CD14-positive monocyte (primary cell): Measurements from ENCODE around the gene KIF1B. TPM values are rescaled to one million over a fixed set of nuclear protein-coding genes. Genes with fewer than 3 reads are reported as not detected.

Experiments used
- DNase-seq, 3 donors: peaks; one replicate each; pipeline ENCODE4 v3.0.0-alpha.2; 2011 to 2022
- H2AFZ ChIP-seq: 2 replicates; pipeline ENCODE4 v1.6.0; 2012; ENCODE audit warnings: mild to moderate bottlenecking, low read depth, low read length, inconsistent platforms; ENCODE audit not compliant: insufficient read depth, poor library complexity, severe bottlenecking
- H3K27ac ChIP-seq, 2 donors: 1 replicate in 1 of 2; 2 replicates in 1 of 2; pipeline ENCODE4 v1.5.1; 2012 to 2013; ENCODE audit warnings: low read length in 2 of 2, control low read depth in 1 of 2, inconsistent platforms in 1 of 2, low read depth in 1 of 2, mild to moderate bottlenecking in 1 of 2
- H3K27me3 ChIP-seq, 2 donors: one replicate each; pipeline versions ENCODE4 v1.6.0 to v1.6.1; 2011 to 2013; ENCODE audit warnings: low read length in 2 of 2; ENCODE audit not compliant: control insufficient read depth in 2 of 2, insufficient read depth in 2 of 2
- H3K36me3 ChIP-seq, 2 donors: replicated peaks in 1 of 2; 1 replicate in 1 of 2; 2 replicates in 1 of 2; pipeline versions ENCODE4 v1.5.1 to v1.6.1; 2012 to 2013; ENCODE audit warnings: low read length in 2 of 2, control low read depth in 1 of 2, inconsistent platforms in 1 of 2, mild to moderate bottlenecking in 1 of 2; ENCODE audit not compliant: insufficient read depth in 2 of 2, control insufficient read depth in 1 of 2
- H3K4me1 ChIP-seq, 2 donors: 1 replicate in 1 of 2; 2 replicates in 1 of 2; pipeline versions ENCODE4 v1.5.1 to v1.6.1; 2012 to 2013; ENCODE audit warnings: low read length in 2 of 2, control low read depth in 1 of 2, inconsistent platforms in 1 of 2, mild to moderate bottlenecking in 1 of 2, moderate library complexity in 1 of 2; ENCODE audit not compliant: insufficient read depth in 2 of 2, control insufficient read depth in 1 of 2
- H3K4me2 ChIP-seq: replicated peaks from 2 replicates; pipeline ENCODE3; 2012; ENCODE audit warnings: low read length, moderate library complexity, mild to moderate bottlenecking; ENCODE audit not compliant: poor library complexity, severe bottlenecking; ENCODE audit errors: extremely low read depth
- H3K4me3 ChIP-seq, 3 experiments: fragments of 200-600 bp in 1 of 3; sonication (generic) in 1 of 3; replicated peaks in 1 of 3; 1 replicate in 2 of 3; 2 replicates in 1 of 3; pipeline ENCODE4 v1.5.1; 2011 to 2013; ENCODE audit warnings: low read length in 3 of 3, mild to moderate bottlenecking in 3 of 3, control low read depth in 2 of 3, low read depth in 2 of 3, inconsistent platforms in 1 of 3, moderate library complexity in 1 of 3
- H3K79me2 ChIP-seq: 2 replicates; pipeline ENCODE4 v1.6.0; 2012; ENCODE audit warnings: mild to moderate bottlenecking, control low read depth, inconsistent platforms, low read length, moderate library complexity; ENCODE audit not compliant: insufficient read depth
- H3K9ac ChIP-seq: 2 replicates; pipeline ENCODE4 v1.6.0; 2017; ENCODE audit warnings: low read length, mild to moderate bottlenecking; ENCODE audit not compliant: insufficient read depth, poor library complexity, severe bottlenecking
- H3K9me3 ChIP-seq, 2 donors: replicated peaks in 1 of 2; 1 replicate in 1 of 2; 2 replicates in 1 of 2; pipeline versions ENCODE4 v1.5.1 to v1.6.1; 2012 to 2013; ENCODE audit warnings: low read length in 2 of 2, control low read depth in 1 of 2; ENCODE audit not compliant: control insufficient read depth in 1 of 2, insufficient read depth in 1 of 2
- H4K20me1 ChIP-seq: 2 replicates; pipeline ENCODE4 v1.6.0; 2012; ENCODE audit warnings: mild to moderate bottlenecking, low read length, control low read depth, moderate library complexity; ENCODE audit not compliant: insufficient read depth
- H3K27ac Mint-ChIP-seq, 7 donors: one replicate each; pipeline ENCODE4 v1.8.0; 2020; ENCODE audit warnings: mild to moderate bottlenecking in 7 of 7, mixed read lengths in 7 of 7, moderate library complexity in 6 of 7, inconsistent platforms in 2 of 7
- H3K27me3 Mint-ChIP-seq, 3 donors: one replicate each; pipeline ENCODE4 v1.8.0; 2021 to 2022; ENCODE audit warnings: low read depth in 3 of 3, mild to moderate bottlenecking in 3 of 3, mixed read lengths in 3 of 3, moderate library complexity in 3 of 3, inconsistent platforms in 1 of 3
- H3K36me3 Mint-ChIP-seq, 2 donors: one replicate each; pipeline ENCODE4 v1.8.0; 2020; ENCODE audit warnings: mixed read lengths in 2 of 2, inconsistent platforms in 1 of 2, mild to moderate bottlenecking in 1 of 2
- H3K4me1 Mint-ChIP-seq: one replicate; pipeline ENCODE4 v1.8.0; 2020; ENCODE audit warnings: mild to moderate bottlenecking, mixed read lengths
- H3K4me3 Mint-ChIP-seq, 2 donors: one replicate each; pipeline ENCODE4 v1.8.0; 2020; ENCODE audit warnings: mild to moderate bottlenecking in 2 of 2, mixed read lengths in 2 of 2, moderate library complexity in 1 of 2
- H3K9me3 Mint-ChIP-seq, 7 donors: one replicate each; pipeline ENCODE4 v1.8.0; 2020 to 2022; ENCODE audit warnings: mixed read lengths in 7 of 7, mild to moderate bottlenecking in 6 of 7, moderate library complexity in 6 of 7, inconsistent platforms in 2 of 7
- CTCF ChIP-seq: fragments of 200-600 bp; IDR thresholded peaks from one replicate; pipeline ENCODE4 v1.8.0; 2022; ENCODE audit warnings: antibody characterized with exemption, mild to moderate bottlenecking
- WGBS: methylation state at CpG from one replicate; pipeline ENCODE4 v1.1.5; 2013; ENCODE audit warnings: missing lambda C conversion rate; ENCODE audit not compliant: insufficient coverage; 5-methylcytosine and 5-hydroxymethylcytosine counted together
- intact Hi-C, 2 donors: fragments of 100-400 bp; cut with micrococcal nuclease; formaldehyde crosslinking; loops; one replicate each; pipeline versions ENCODE4 v1.15.0 to v1.15.1; 2023
- polyA plus RNA-seq, 3 donors: library from polyadenylated mRNA; depleted of rRNA in 1 of 3; unstranded in 2 of 3; stranded (reverse) in 1 of 3; fragments of 300-500 nt in 2 of 3; fragments of >200 nt in 1 of 3; fragmentation: Illumina TruSeq in 2 of 3; gene quantifications; 1 replicate in 2 of 3; 2 replicates in 1 of 3; pipeline ENCODE4 v1.2.3, GENCODE V29; 2012 to 2021

KIF1B gene
- polyA plus RNA-seq, 3 donors: 3.0 to 7.0 (median 3.3) TPM

GRCh38 chr1:10287023-10287645 lies 76.8 kb downstream of the KIF1B start:
- no peak for DNase-seq

GRCh38 chr1:10288029-10288615 lies 77.8 kb downstream of the KIF1B start:
- Histone ChIP-seq H3K9ac (no peak overlapping the region), H3K27me3 (no peaks in the 10 kb centered on the region), H3K27ac (no peak overlapping the region), H2AFZ (no peak overlapping the region), H4K20me1 (no peaks in the 10 kb centered on the region), H3K4me2 (no peak overlapping the region), H3K4me1 (no peaks in the 10 kb centered on the region), H3K36me3 (peaks cover 41 to 98% of the 10 kb centered on the region in 2 donors), H3K4me3 (no peak overlapping the region), H3K9me3 (no peaks in the 10 kb centered on the region), H3K79me2 (no peaks in the 10 kb centered on the region)
- Mint-ChIP-seq H3K27me3 (no peaks in the 10 kb centered on the region), H3K4me3 (no peak overlapping the region), H3K27ac (no peak overlapping the region), H3K4me1 (no peaks in the 10 kb centered on the region), H3K9me3 (no peaks in the 10 kb centered on the region), H3K36me3 (peaks cover 61 to 83% of the 10 kb centered on the region in 2 donors)
- WGBS: 100% methylated on average over 2 of the region's 3 CpGs
- TF ChIP-seq CTCF: no peak
- DNase-seq: no peak
- intact Hi-C loops: no loop called here

More at GRCh38 chr1:10287023-10287645, 76.8 kb downstream of the KIF1B start:
- intact Hi-C loops: no loop called here
- Histone ChIP-seq H3K9me3 (no peaks in the 10 kb centered on the region), H2AFZ (no peak overlapping the region), H4K20me1 (no peaks in the 10 kb centered on the region), H3K4me1 (no peaks in the 10 kb centered on the region), H3K4me2 (no peak overlapping the region), H3K27me3 (no peaks in the 10 kb centered on the region), H3K27ac (no peak overlapping the region), H3K9ac (no peak overlapping the region), H3K79me2 (no peaks in the 10 kb centered on the region), H3K36me3 (peaks cover 37 to 98% of the 10 kb centered on the region in 2 donors), H3K4me3 (no peak overlapping the region)
- no peaks in the 10 kb centered on the region for H3K9me3 Mint-ChIP-seq
- no peaks in the 10 kb centered on the region for H3K27me3 Mint-ChIP-seq
- H3K4me3 Mint-ChIP-seq: no peak overlapping the region
- H3K27ac Mint-ChIP-seq: no peak overlapping the region
- H3K4me1 Mint-ChIP-seq: no peaks in the 10 kb centered on the region
- 92% methylated on average over 5 of the region's 6 CpGs for WGBS
- no peak for TF ChIP-seq CTCF
- peaks cover 60 to 82% of the 10 kb centered on the region in 2 donors for H3K36me3 Mint-ChIP-seq
